DMS53 (cell line): Measurements from ENCODE around the gene MICOS13.
A peak's percentile ranks its signal among the peaks of the same experiment; 100 is the strongest.

Experiments
- DNase-seq: peaks from one replicate; lab custom pipeline; 2025; lab: John Stamatoyannopoulos, UW

The MICOS13 gene

GRCh38 chr19:5667751-5668271, 12.5 kb downstream of the MICOS13 start:
- DNase-seq, result no peak

DNA sequence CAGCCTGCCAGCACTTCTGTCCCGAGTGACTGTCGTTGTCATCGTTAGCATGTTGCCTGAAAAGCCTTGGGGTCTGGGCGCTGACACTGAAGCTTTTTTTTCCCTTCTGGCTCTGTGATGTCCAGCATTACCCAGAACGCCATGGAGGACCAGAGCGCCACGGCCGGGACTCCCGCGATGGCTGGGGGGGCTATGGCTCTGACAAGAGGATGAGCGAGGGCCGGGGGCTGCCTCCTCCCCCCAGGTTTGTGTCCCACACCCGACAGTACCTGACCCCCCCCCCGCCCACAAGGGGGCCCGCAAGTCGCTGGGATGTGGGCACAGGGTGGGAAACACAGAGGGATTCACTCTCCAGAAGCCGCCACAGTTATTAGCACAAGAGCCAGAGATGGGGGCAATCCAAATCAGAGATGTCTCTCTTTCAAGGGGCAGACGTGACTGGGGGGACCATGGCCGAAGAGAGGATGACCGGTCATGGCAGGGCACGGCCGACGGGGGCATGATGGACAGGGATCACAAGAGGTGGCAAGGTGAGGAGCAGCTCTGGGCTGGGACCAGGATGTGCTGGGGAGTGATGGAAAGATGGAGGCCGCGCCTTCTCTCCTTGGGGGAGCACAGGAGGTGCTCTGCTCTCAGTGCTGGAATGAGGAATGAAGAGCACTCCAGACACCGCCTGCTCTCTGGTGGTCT, 13.2 kb downstream of the MICOS13 start:
- no peak for DNase-seq

DNA sequence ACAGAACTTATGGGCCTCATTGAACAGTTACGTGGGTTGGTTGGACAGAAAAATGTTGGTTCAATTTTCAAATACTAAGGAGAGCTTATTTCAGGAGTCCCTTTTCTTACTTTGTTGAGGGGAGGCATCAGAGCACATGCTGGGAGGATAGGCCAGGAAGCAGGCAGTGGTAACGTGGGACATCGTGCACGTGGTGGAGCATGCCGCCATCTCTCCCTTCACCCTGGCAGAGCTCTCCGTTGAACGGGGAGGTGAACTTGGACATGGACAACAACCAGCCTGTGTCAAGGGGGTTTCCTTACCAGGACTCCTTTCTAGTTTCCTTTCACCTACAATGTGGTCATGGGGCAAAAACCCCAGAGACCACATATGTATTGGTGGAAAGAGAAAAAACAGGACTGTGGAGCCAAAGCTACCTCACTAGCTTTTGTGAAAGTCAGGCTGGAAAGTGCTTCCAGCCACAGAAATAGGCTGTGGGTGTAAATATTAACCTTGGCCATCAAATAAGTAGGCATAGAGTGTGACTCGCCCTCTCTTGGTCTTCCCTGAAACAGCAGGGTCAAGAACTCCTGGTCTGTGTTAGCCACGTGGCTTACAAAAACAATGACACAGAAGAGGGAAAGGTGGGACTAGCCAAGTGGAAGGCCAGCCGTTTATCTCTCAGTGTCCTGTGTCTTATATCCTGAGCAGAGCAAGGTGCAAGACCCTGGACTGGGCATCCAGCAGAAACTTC, 14.4 kb downstream of the MICOS13 start:
- DNase-seq, result peak; percentile 56

DNA sequence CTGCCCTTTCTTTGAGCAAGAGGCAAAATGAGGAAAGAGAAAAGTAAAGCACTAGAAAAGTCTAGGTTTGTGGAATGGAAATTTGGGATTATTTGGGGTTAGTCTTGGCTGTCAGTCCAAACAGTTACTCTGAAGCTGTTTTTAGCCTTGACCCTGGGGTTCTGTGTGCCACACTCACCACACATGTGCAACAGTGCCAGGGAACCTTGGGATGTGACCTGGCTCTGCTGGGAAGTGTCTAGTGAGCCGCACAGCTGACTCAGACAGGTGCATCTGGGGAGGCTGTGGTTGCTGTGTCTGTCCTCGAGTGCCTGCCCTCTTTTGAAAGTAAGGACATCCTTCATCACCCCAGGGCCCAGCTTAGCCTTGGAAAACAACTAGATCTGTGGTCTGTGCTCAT, 15.8 kb downstream of the MICOS13 start:
- no peak for DNase-seq

GRCh38 chr19:5663904-5664303, 16.4 kb downstream of the MICOS13 start:
- DNase-seq, result no peak

DNA sequence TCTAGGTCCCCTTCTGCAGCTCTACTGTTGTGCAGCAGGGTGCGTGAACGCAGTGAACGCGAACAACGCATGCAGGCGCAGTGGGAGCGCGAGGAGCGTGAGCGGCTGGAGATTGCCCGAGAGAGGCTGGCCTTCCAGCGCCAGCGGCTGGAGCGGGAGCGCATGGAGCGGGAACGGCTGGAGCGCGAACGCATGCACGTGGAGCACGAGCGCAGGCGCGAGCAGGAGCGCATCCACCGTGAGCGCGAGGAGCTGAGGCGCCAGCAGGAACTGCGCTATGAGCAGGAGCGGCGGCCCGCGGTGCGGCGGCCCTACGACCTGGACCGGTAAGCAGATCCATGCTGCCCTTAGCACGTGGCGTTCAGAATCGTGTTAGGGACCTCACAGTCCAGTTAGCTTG, 18.8 kb downstream of the MICOS13 start:
- no peak for DNase-seq

DNA sequence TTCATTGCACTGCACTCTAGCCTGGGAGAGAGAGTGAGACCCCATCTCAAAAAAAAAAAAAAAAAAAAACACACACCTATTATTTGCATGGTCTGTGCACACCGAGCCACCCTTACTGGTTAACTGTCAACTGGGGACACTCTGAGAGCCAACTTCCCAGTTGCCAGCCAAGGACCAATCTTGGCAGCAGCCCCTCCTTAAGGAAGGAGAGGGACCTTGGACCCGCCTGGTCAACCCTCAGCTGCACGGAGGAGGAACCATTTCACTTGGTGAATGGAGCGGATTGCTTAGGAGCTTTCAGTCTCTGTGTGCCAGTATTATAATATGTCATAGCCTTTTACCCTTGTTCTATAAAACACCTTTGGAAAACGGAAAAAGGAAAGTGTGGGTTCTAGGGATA, 24.9 kb downstream of the MICOS13 start:
- DNase-seq, result no peak

GRCh38 chr19:5654931-5655330, 25.4 kb downstream of the MICOS13 start:
- DNase-seq, result no peak

DNA sequence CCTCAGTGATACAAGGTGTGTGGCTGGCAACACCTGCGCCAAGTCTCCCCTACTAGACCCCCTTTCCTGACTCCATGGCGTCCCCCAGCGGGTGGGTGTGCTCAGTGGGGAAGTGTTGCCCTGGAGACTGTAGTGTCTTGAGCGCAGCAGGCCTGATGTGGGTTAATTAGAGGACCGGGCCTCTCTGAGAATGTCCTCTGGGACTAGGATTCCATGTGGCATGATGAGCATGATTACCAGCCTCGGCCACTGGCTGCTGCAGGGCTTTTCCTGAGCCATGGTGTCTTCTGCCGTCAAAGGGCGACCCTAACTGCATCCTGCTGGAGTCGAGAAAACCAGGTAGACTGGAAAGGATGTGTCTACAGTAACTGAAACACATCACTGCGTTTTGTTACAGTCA, 28.1 kb downstream of the MICOS13 start:
- no peak for DNase-seq

GRCh38 chr19:5651361-5651760, 29.0 kb downstream of the MICOS13 start:
- DNase-seq, result no peak

DNA sequence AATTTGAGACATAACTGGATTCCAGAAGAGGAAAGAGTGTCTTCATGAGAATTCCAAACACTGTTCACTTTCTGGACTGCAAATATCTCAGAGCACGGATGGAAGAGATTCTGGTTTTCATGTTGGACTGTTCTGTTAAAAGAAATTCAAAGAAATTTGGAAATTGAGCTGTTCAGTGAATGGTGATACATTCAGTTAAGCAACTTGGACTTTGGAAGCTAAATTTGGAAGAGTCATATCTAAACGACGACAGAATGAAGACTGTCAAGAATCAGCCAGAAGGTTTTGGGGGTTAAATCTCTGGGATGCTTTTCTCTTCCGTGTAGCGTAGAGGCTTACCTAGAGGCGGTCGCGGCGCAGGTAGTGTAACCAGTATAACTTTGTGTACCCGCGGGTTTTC, 31.9 kb downstream of the MICOS13 start:
- DNase-seq, result no peak

- no peak for DNase-seq
Observed at GRCh38 chr19:5646703-5647102, 33.6 kb downstream of the MICOS13 start.

DNA sequence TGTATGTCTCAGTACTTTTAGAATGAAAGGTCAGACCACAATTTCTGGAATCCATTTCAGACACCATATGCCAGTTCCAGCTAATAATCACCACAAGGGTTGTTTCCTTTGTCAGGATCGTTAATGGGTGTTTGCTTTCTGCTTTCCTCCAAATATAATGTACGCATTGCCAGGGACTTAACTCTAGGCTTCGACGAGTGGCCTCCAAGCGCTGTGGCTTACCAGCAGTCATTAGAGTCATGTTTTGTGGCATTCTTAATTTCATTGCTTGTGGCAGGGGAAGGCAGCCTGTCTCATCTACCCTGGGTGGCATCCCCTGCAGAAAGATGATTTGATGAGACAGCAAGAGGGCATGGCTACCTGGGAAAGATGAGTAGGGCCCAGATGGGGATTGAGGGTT, 34.9 kb downstream of the MICOS13 start:
- no peak for DNase-seq

- DNase-seq, result no peak
Observed at GRCh38 chr19:5644037-5644436, 36.3 kb downstream of the MICOS13 start.

- no peak for DNase-seq
Observed at GRCh38 chr19:5643060-5643459, 37.3 kb downstream of the MICOS13 start.

DNA sequence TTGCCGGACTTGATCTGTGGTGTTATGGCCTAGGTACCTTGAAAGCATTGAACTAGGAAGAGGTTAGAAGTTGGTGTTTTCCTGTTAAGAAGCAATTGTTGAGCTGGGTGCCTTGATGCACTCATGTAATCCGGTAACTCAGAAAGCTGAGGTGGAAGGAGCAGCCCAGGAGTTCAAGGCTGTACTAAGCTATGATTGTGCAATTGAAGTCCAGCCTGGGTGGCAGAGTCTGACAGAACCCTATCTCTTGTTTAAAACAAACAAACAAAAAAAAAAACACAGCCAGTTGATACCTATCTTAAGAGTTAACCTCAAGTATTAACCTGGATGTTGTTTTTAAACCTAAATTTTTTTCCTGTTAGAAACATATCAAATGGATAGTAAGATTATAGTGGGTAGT, 38.1 kb downstream of the MICOS13 start:
- DNase-seq, result no peak

GRCh38 chr19:5641171-5641570, 39.1 kb downstream of the MICOS13 start:
- no peak for DNase-seq

DNA sequence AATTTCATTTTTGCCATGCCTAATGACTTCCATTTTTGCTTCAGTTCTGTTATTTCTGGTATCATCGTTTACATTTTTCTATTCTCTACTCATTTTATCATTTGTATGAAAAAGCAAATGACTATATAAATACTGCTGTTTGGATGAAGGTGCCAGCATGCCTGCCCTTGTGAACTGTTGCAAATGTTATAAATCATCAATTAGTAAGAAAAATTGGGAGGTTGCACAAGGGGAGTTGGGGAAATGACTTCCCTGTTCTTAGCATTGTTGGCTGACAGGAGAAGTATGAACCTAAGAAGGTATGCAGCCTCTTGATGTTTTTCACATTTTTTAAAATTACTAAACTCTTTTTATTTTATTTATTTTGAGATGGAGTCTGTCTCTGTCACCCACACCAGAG, 42.3 kb downstream of the MICOS13 start:
- no peak for DNase-seq

DNA sequence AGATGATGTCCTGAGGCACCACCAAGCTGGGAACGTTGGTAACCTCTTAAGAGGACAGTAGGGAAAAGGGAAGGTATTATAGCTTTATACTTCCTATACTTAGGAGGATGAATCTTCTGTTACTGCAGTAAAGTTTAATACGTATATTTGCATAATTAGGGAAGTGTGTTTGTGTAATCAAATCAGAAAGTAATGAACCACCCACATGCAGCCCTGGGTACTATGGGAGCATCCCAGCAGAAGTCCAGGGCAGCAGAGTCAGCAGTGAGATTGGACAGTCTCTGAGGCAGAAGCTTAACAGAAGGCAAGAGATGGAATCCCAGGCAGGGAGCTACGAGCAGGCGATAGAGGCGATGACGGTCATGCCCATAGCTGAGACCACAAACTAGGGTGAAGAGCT, 44.9 kb downstream of the MICOS13 start:
- no peak for DNase-seq

- no peak for DNase-seq
Observed at GRCh38 chr19:5632657-5633056, 47.7 kb downstream of the MICOS13 start.

- no peak for DNase-seq
Observed at GRCh38 chr19:5632241-5632612, 48.1 kb downstream of the MICOS13 start.

GRCh38 chr19:5631567-5632240, 48.6 kb downstream of the MICOS13 start:
- DNase-seq, result no peak

GRCh38 chr19:5628919-5629481, 51.3 kb downstream of the MICOS13 start:
- no peak for DNase-seq
